ENCODE measurements around the gene USP31. TPM values are rescaled to one million over a fixed set of nuclear protein-coding genes. Genes with fewer than 3 reads are reported as not detected.

USP31 gene
- total and polyA plus RNA-seq, 2 experiments from 2014 or later = 5.1 to 7.1 TPM

GRCh38 chr16:23060458-23061320 lies 88.6 kb downstream of the USP31 start:
- no peaks in the 10 kb centered on the region for H3K36me3 ChIP-seq
- peak; percentile 75 to 79 for DNase-seq (ENCODE audit: low read depth in 1 of 2, low spot score in 1 of 2)
- H3K9me3 ChIP-seq (ENCODE audit: low read depth) = no peaks in the 10 kb centered on the region
- no peak overlapping the region for H3K4me3 ChIP-seq
- no peaks in the 10 kb centered on the region for H3K4me1 ChIP-seq (ENCODE audit: low read depth)
- TF ChIP-seq CTCF (IDR thresholded peaks at IDR 0.05; ENCODE audit: low read depth, low read length) = peak; percentile 88
- no peaks in the 10 kb centered on the region for H3K27me3 ChIP-seq
- no peak overlapping the region for H3K27ac ChIP-seq

GRCh38 chr16:23059433-23059832 lies 89.8 kb downstream of the USP31 start:
- no peaks in the 10 kb centered on the region for H3K4me1 ChIP-seq (ENCODE audit: low read depth)
- H3K27me3 ChIP-seq = no peaks in the 10 kb centered on the region
- H3K9me3 ChIP-seq (ENCODE audit: low read depth) = no peaks in the 10 kb centered on the region
- H3K27ac ChIP-seq = no peak overlapping the region
- no peak overlapping the region for H3K4me3 ChIP-seq
- TF ChIP-seq CTCF (IDR thresholded peaks at IDR 0.05; ENCODE audit: low read depth, low read length) = no peak
- DNase-seq (ENCODE audit: low read depth in 1 of 2, low spot score in 1 of 2) = no peak
- H3K36me3 ChIP-seq = no peaks in the 10 kb centered on the region

- Histone ChIP-seq H3K27ac (no peak overlapping the region), H3K4me3 (no peak overlapping the region), H3K36me3 (no peaks in the 10 kb centered on the region), H3K9me3 (ENCODE audit: low read depth) (no peaks in the 10 kb centered on the region), H3K27me3 (no peaks in the 10 kb centered on the region), H3K4me1 (ENCODE audit: low read depth) (no peaks in the 10 kb centered on the region)
- TF ChIP-seq CTCF (IDR thresholded peaks at IDR 0.05; ENCODE audit: low read depth, low read length) = no peak
- DNase-seq (ENCODE audit: low read depth in 1 of 2, low spot score in 1 of 2) = no peak
These were observed 90.7 kb downstream of the USP31 start for GRCh38 chr16:23058576-23058975.

GRCh38 chr16:23057013-23057596 lies 92.1 kb downstream of the USP31 start:
- Histone ChIP-seq H3K36me3 (no peaks in the 10 kb centered on the region), H3K9me3 (ENCODE audit: low read depth) (no peaks in the 10 kb centered on the region), H3K4me1 (ENCODE audit: low read depth) (no peaks in the 10 kb centered on the region), H3K27me3 (no peaks in the 10 kb centered on the region), H3K4me3 (no peak overlapping the region), H3K27ac (no peak overlapping the region)
- DNase-seq (ENCODE audit: low read depth in 1 of 2, low spot score in 1 of 2) = no peak
- no peak for TF ChIP-seq CTCF (IDR thresholded peaks at IDR 0.05; ENCODE audit: low read depth, low read length)

GRCh38 chr16:23055481-23055880 lies 93.8 kb downstream of the USP31 start:
- DNase-seq (ENCODE audit: low read depth in 1 of 2, low spot score in 1 of 2) = no peak
- Histone ChIP-seq H3K9me3 (ENCODE audit: low read depth) (no peaks in the 10 kb centered on the region), H3K27ac (no peak overlapping the region), H3K4me1 (ENCODE audit: low read depth) (no peaks in the 10 kb centered on the region), H3K27me3 (no peaks in the 10 kb centered on the region), H3K4me3 (no peak overlapping the region), H3K36me3 (no peaks in the 10 kb centered on the region)
- TF ChIP-seq CTCF (IDR thresholded peaks at IDR 0.05; ENCODE audit: low read depth, low read length) = no peak

Data from cardiac muscle cell (in vitro differentiated cells and primary cell).